GM18526 (cell line): ENCODE measurements around the gene LAMA2.

Source experiments
- POLR2A ChIP-seq: IDR thresholded peaks from 3 replicates; pipeline ENCODE4 v1.6.1; 2011; ENCODE audit not compliant: insufficient read length; ENCODE audit errors: extremely low read depth

Gene LAMA2

GRCh38 chr6:129364037-129364436 lies 481.1 kb downstream of the LAMA2 start:
- TF ChIP-seq POLR2A = no peak

GRCh38 chr6:129364767-129365166 lies 481.8 kb downstream of the LAMA2 start:
- TF ChIP-seq POLR2A = no peak

GRCh38 chr6:129368076-129368475 lies 485.1 kb downstream of the LAMA2 start:
- TF ChIP-seq POLR2A = no peak

- no peak for TF ChIP-seq POLR2A
Measured at GRCh38 chr6:129368970-129369369, 486.0 kb downstream of the LAMA2 start.

- no peak for TF ChIP-seq POLR2A
Measured at GRCh38 chr6:129369737-129370136, 486.8 kb downstream of the LAMA2 start.

GRCh38 chr6:129370268-129370916 lies 487.5 kb downstream of the LAMA2 start:
- no peak for TF ChIP-seq POLR2A

GRCh38 chr6:129381885-129382284 lies 498.9 kb downstream of the LAMA2 start:
- TF ChIP-seq POLR2A = no peak

GRCh38 chr6:129382916-129383315 lies 500.0 kb downstream of the LAMA2 start:
- no peak for TF ChIP-seq POLR2A

GRCh38 chr6:129385117-129385516 lies 502.2 kb downstream of the LAMA2 start:
- no peak for TF ChIP-seq POLR2A

- TF ChIP-seq POLR2A = no peak
Measured at GRCh38 chr6:129390900-129391299, 508.0 kb downstream of the LAMA2 start.

GRCh38 chr6:129393654-129394053 lies 510.7 kb downstream of the LAMA2 start:
- no peak for TF ChIP-seq POLR2A

GRCh38 chr6:129398764-129399163 lies 515.8 kb downstream of the LAMA2 start:
- TF ChIP-seq POLR2A = no peak

- TF ChIP-seq POLR2A = no peak
Measured at GRCh38 chr6:129402244-129402643, 519.3 kb downstream of the LAMA2 start.

GRCh38 chr6:129411092-129411491 lies 528.2 kb downstream of the LAMA2 start:
- no peak for TF ChIP-seq POLR2A

- TF ChIP-seq POLR2A = no peak
Measured at GRCh38 chr6:129416337-129416990, 533.5 kb downstream of the LAMA2 start.

GRCh38 chr6:129417416-129418086 lies 534.6 kb downstream of the LAMA2 start:
- no peak for TF ChIP-seq POLR2A
